DOHH2 (cell line): ENCODE data around the gene TDO2.

Experiments used
- CTCF ChIP-seq: fragments of 200-600 bp; sonication (generic); IDR thresholded peaks from one replicate; pipeline ENCODE4 v1.5.1; 2014; ENCODE audit warnings: antibody characterized with exemption, mild to moderate bottlenecking, low read depth, low read length; ENCODE audit not compliant: poor library complexity, severe bottlenecking
- EZH2phosphoT487 ChIP-seq: fragments of 200-600 bp; sonication (generic); IDR thresholded peaks from 2 replicates; pipeline ENCODE4 v1.6.1; 2017; ENCODE audit warnings: borderline replicate concordance, mild to moderate bottlenecking, antibody characterized with exemption, low read length, moderate library complexity, mixed read lengths

- no peak for TF ChIP-seq CTCF
- no peak for TF ChIP-seq EZH2phosphoT487
These were observed 25.5 kb upstream of the TDO2 start for GRCh38 chr4:155877971-155878370.
